ENCODE data around the gene LCN10. TPM values are rescaled to one million over a fixed set of nuclear protein-coding genes. Genes with fewer than 3 reads are reported as not detected.

LCN10 gene
- total RNA-seq, 1 donor from 2014 or later = not detected

GRCh38 chr9:136710543-136710942 is 32.2 kb downstream of the LCN10 start:
- peak overlapping the region; percentile 57 for H3K4me3 Mint-ChIP-seq
- Histone ChIP-seq H3K27me3 (peaks cover 25% of the 10 kb centered on the region), H4K20me1 (ENCODE audit: low read depth) (peaks cover 27% of the 10 kb centered on the region), H3K4me3 (no peak overlapping the region), H3K4me1 (peaks cover 9% of the 10 kb centered on the region), H3K27ac (no peak overlapping the region), H3K9me3 (ENCODE audit: low read depth) (no peaks in the 10 kb centered on the region), H3K9ac (no peak overlapping the region), H2AFZ (replicated peaks) (no peak overlapping the region), H3F3A (ENCODE audit: low read depth) (peaks cover 9% of the 10 kb centered on the region), H3K4me2 (no peak overlapping the region), H3K79me2 (ENCODE audit: low read depth) (peaks cover 23% of the 10 kb centered on the region), H3K36me3 (no peaks in the 10 kb centered on the region)
- H3K4me1 Mint-ChIP-seq = peaks cover 13% of the 10 kb centered on the region
- H3K27ac Mint-ChIP-seq = no peak overlapping the region
- H3K36me3 Mint-ChIP-seq = peaks cover 1% of the 10 kb centered on the region
- peaks cover 5% of the 10 kb centered on the region for H3K27me3 Mint-ChIP-seq (ENCODE audit: insufficient read depth, low read depth)
- H3K9me3 Mint-ChIP-seq = no peaks in the 10 kb centered on the region
- no peak for TF ChIP-seq EZH2phosphoT487 (IDR thresholded peaks at IDR 0.05)
- TF ChIP-seq EZH2 (IDR thresholded peaks at IDR 0.05) = no peak
- no peak for TF ChIP-seq CTCF (IDR thresholded peaks at IDR 0.05)
- DNase-seq (ENCODE audit: low spot score) = no peak

DNA sequence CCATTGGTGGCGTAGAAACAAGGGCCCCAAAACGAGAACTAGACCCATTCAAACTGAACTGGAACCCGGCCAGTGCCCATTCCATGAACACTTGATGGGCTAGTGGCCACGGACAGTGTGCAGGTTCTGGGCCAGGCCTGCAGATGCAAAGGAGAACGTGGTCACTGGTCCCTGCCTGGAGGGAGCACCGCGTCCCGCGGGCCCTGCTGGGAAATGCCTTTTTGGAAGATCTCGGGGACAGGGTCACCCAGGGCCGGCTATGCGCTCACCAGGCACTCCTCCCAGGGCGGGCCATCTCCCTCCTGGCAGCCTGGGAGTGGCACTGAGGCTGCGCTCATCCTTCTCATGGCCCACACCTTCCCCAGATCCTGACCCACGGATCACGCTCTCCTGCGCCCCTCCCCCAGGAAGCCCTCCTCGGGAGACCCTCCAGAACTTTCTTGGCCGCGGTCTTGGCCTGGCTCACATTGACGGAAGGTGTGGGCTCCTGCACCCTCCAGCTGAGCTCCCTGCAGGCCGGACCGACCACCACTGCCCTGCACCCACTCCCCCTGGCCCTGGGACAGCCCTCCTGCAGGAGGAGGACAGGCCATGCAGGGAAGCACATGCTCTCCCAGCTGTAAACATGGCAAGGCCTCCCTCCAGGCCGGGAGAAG is 33.2 kb downstream of the LCN10 start:
- no peak overlapping the region for H3K27ac ChIP-seq
- TF ChIP-seq EZH2 (IDR thresholded peaks at IDR 0.05) = no peak
- no peak for TF ChIP-seq EZH2phosphoT487 (IDR thresholded peaks at IDR 0.05)
- no peak for TF ChIP-seq CTCF (IDR thresholded peaks at IDR 0.05)
- H3K4me1 ChIP-seq = peaks cover 9% of the 10 kb centered on the region
- no peaks in the 10 kb centered on the region for H3K9me3 ChIP-seq (ENCODE audit: low read depth)
- no peaks in the 10 kb centered on the region for H3K36me3 ChIP-seq
- no peak overlapping the region for H3K4me3 Mint-ChIP-seq
- H3K27me3 ChIP-seq = peaks cover 25% of the 10 kb centered on the region
- no peak overlapping the region for H2AFZ ChIP-seq (replicated peaks)
- H3K79me2 ChIP-seq (ENCODE audit: low read depth) = peaks cover 19% of the 10 kb centered on the region
- no peak overlapping the region for H3K27ac Mint-ChIP-seq
- H4K20me1 ChIP-seq (ENCODE audit: low read depth) = peaks cover 18% of the 10 kb centered on the region
- no peaks in the 10 kb centered on the region for H3K9me3 Mint-ChIP-seq
- peaks cover 1% of the 10 kb centered on the region for H3K36me3 Mint-ChIP-seq
- H3K4me2 ChIP-seq = no peak overlapping the region
- H3K4me1 Mint-ChIP-seq = peaks cover 11% of the 10 kb centered on the region
- H3K9ac ChIP-seq = no peak overlapping the region
- no peak for DNase-seq (ENCODE audit: low spot score)
- H3K27me3 Mint-ChIP-seq (ENCODE audit: insufficient read depth, low read depth) = peaks cover 8% of the 10 kb centered on the region
- peaks cover 9% of the 10 kb centered on the region for H3F3A ChIP-seq (ENCODE audit: low read depth)
- no peak overlapping the region for H3K4me3 ChIP-seq

DNA sequence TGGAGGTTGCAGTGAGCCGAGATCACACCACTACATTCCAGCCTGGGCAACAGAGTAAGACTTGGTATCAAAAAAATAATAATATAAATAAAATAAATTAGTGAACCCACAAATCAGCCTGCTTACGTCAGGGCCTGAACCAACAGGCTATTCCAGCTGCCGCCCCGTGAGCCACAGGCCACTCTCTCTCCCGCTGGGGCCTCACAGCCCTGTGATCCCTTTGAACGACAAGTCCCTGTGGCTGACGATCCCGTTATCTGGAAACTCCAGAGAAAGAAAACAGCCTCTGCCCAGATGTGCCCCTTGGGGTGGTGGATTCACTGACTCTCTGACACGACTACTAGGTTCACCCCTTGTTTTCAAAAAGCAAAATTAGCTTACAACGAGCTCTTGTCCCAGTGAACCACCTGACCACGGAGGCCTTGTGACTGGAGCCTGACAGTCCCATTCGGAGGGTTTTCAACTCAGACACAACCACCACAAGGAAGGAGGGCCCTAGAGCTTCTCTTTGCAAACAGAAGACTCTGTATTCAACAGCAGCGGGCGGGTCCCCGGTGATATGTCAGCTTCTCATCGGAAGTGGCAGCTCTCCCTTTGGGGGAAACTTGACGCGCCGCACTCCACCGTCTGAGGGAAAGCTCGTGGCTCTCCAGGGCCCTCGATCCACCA is 34.8 kb downstream of the LCN10 start:
- Histone ChIP-seq H4K20me1 (ENCODE audit: low read depth) (peaks cover 2% of the 10 kb centered on the region), H3K27me3 (peaks cover 25% of the 10 kb centered on the region), H3K4me3 (no peak overlapping the region), H3F3A (ENCODE audit: low read depth) (peaks cover 5% of the 10 kb centered on the region), H3K4me1 (peaks cover under 1% of the 10 kb centered on the region), H2AFZ (replicated peaks) (no peak overlapping the region), H3K9me3 (ENCODE audit: low read depth) (no peaks in the 10 kb centered on the region), H3K27ac (no peak overlapping the region), H3K9ac (no peak overlapping the region), H3K4me2 (no peak overlapping the region), H3K36me3 (no peaks in the 10 kb centered on the region), H3K79me2 (ENCODE audit: low read depth) (peaks cover 3% of the 10 kb centered on the region)
- Mint-ChIP-seq H3K27me3 (ENCODE audit: insufficient read depth, low read depth) (peaks cover 11% of the 10 kb centered on the region), H3K4me1 (peaks cover 11% of the 10 kb centered on the region), H3K27ac (no peak overlapping the region), H3K9me3 (no peaks in the 10 kb centered on the region), H3K36me3 (peaks cover 1% of the 10 kb centered on the region), H3K4me3 (no peak overlapping the region)
- no peak for TF ChIP-seq EZH2 (IDR thresholded peaks at IDR 0.05)
- TF ChIP-seq CTCF (IDR thresholded peaks at IDR 0.05) = no peak
- no peak for TF ChIP-seq EZH2phosphoT487 (IDR thresholded peaks at IDR 0.05)
- DNase-seq (ENCODE audit: low spot score) = no peak
